PFSK-1 (cell line): ENCODE measurements around the gene UGGT1.

Experiments used
- POLR2AphosphoS5 ChIP-seq: IDR thresholded peaks from 2 replicates; pipeline ENCODE4 v1.6.1; 2012; ENCODE audit warnings: low read depth, mild to moderate bottlenecking, control low read depth, low read length, moderate library complexity
- TAF1 ChIP-seq: IDR thresholded peaks from 2 replicates; pipeline ENCODE4 v1.6.1; 2012; ENCODE audit warnings: low read length, control low read depth, borderline replicate concordance; ENCODE audit not compliant: insufficient read depth
- TF ChIP-seq, protein P1 (sequence below), 2 experiments: IDR thresholded peaks; 2 replicates each; pipeline versions ENCODE4 v1.6.1 to v1.8.0; 2011 to 2012; ENCODE audit warnings: low read depth in 2 of 2, low read length in 2 of 2, control low read depth in 1 of 2, inconsistent platforms in 1 of 2, mild to moderate bottlenecking in 1 of 2, moderate library complexity in 1 of 2; ENCODE audit not compliant: insufficient read depth in 1 of 2

DNA sequence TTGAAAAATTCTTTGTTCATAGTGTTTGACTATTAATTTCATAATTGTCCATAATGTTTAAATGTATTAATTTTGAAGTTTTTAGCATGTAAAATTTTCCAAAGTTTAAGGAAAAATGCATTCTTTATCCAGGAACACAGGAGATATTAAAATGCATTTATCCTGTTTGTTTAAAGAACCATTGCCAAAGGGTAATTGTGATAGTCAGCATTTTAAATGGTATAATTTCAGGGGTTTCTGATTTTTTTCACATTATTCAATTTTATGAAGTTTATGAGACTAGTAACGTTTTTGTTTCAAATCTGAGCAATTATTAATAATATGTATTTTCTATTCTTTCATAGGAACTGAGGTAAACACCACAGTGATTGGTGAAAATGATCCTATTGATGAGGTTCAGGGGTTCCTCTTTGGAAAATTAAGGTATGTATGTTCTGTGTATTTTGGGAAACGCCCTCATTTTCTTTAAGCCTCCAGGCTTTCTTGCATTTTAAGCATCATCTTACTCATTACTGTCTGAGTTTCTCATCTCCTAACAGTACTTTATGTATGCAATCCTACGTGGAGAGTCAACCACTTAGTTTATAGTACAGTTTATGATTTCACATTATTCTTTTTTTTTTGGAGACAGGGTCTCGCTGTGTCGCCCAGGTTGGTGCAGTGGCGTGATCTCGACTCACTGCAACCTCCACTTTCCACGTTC, 25.1 kb downstream of the UGGT1 start:
- TF ChIP-seq, protein P1, sequence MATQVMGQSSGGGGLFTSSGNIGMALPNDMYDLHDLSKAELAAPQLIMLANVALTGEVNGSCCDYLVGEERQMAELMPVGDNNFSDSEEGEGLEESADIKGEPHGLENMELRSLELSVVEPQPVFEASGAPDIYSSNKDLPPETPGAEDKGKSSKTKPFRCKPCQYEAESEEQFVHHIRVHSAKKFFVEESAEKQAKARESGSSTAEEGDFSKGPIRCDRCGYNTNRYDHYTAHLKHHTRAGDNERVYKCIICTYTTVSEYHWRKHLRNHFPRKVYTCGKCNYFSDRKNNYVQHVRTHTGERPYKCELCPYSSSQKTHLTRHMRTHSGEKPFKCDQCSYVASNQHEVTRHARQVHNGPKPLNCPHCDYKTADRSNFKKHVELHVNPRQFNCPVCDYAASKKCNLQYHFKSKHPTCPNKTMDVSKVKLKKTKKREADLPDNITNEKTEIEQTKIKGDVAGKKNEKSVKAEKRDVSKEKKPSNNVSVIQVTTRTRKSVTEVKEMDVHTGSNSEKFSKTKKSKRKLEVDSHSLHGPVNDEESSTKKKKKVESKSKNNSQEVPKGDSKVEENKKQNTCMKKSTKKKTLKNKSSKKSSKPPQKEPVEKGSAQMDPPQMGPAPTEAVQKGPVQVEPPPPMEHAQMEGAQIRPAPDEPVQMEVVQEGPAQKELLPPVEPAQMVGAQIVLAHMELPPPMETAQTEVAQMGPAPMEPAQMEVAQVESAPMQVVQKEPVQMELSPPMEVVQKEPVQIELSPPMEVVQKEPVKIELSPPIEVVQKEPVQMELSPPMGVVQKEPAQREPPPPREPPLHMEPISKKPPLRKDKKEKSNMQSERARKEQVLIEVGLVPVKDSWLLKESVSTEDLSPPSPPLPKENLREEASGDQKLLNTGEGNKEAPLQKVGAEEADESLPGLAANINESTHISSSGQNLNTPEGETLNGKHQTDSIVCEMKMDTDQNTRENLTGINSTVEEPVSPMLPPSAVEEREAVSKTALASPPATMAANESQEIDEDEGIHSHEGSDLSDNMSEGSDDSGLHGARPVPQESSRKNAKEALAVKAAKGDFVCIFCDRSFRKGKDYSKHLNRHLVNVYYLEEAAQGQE (IDR thresholded peaks at IDR 0.05; ENCODE audit: insufficient read depth in 1 of 2, low read depth in 2 of 2, low read length in 2 of 2), result no peak
- TF ChIP-seq POLR2AphosphoS5, result no peak
- TF ChIP-seq TAF1, result no peak
